Fibroblast of skin of back (primary cell): Measurements from ENCODE around the gene NPDC1. TPM values are rescaled to one million over a fixed set of nuclear protein-coding genes. Genes with fewer than 3 reads are reported as not detected.

Source experiments
- DNase-seq: peaks from one replicate; pipeline ENCODE4 v3.0.0-alpha.2; 2013
- polyA plus RNA-seq, 2 experiments: library from polyadenylated mRNA; unstranded; fragments of 120-200 nt; gene quantifications; one replicate each; pipeline ENCODE4 v1.2.1, GENCODE V29; 2013; ENCODE audit not compliant: insufficient read length in 2 of 2

NPDC1 gene
- polyA plus RNA-seq (2013, experiment 1 of 2; ENCODE audit: insufficient read length), result 31.5 TPM
- polyA plus RNA-seq (2013, experiment 2 of 2; ENCODE audit: insufficient read length), result 22.9 TPM

- peak; percentile 66 for DNase-seq
Observed at GRCh38 chr9:137046088-137046787, at the start of gene NPDC1. NPDC1 (minus strand) TSS chr9:137046177; CDS start chr9:137045989, 188 bp downstream.

- no peak for DNase-seq
Observed at GRCh38 chr9:137089232-137089947, 43.4 kb upstream of the NPDC1 start.

- no peak for DNase-seq
Observed at GRCh38 chr9:137088121-137088520, 42.1 kb upstream of the NPDC1 start.

GRCh38 chr9:137087409-137087925, 41.5 kb upstream of the NPDC1 start:
- DNase-seq, result no peak

GRCh38 chr9:137086531-137087408, 40.8 kb upstream of the NPDC1 start, which contains the start of gene MAN1B1:
MAN1B1 (plus strand) TSS chr9:137086985; CDS start chr9:137087000, 15 bp downstream.
- peak; percentile 97 for DNase-seq

- DNase-seq, result peak; percentile 48
Observed at GRCh38 chr9:137085920-137086530, 40.0 kb upstream of the NPDC1 start.

- DNase-seq, result no peak
Observed at GRCh38 chr9:137084526-137084925, 38.5 kb upstream of the NPDC1 start.

GRCh38 chr9:137083394-137084004, 37.5 kb upstream of the NPDC1 start:
- DNase-seq, result peak; percentile 98

GRCh38 chr9:137082925-137083290, 36.9 kb upstream of the NPDC1 start:
- DNase-seq, result no peak

GRCh38 chr9:137082222-137082924, 36.4 kb upstream of the NPDC1 start:
- DNase-seq, result no peak

- DNase-seq, result no peak
Observed at GRCh38 chr9:137080260-137081122, 34.5 kb upstream of the NPDC1 start.

- DNase-seq, result no peak
Observed at GRCh38 chr9:137079401-137079787, 33.4 kb upstream of the NPDC1 start.

- DNase-seq, result no peak
Observed at GRCh38 chr9:137078701-137079400, 32.9 kb upstream of the NPDC1 start.

GRCh38 chr9:137077758-137078693, 32.0 kb upstream of the NPDC1 start:
- DNase-seq, result no peak

- peak; percentile 59 for DNase-seq
Observed at GRCh38 chr9:137077010-137077747, 31.2 kb upstream of the NPDC1 start, which contains the start of gene UAP1L1. UAP1L1 (plus strand) TSS chr9:137077517; CDS start chr9:137077533, 16 bp downstream.

- DNase-seq, result no peak
Observed at GRCh38 chr9:137076636-137077009, 30.6 kb upstream of the NPDC1 start.

- DNase-seq, result no peak
Observed at GRCh38 chr9:137075275-137075775, 29.3 kb upstream of the NPDC1 start.
